ENCODE results near the gene POLE. TPM values are rescaled to one million over a fixed set of nuclear protein-coding genes. Genes with fewer than 3 reads are reported as not detected.
"Not testable (repeated sequence)": the region's sequence is repeated elsewhere in the genome, so short reads cannot be mapped to it uniquely, and the experiment has no call there.

The POLE gene
- total and polyA plus RNA-seq, 2 experiments from 2014 or later, result 19.3 to 46.1 TPM

GRCh38 chr12:132700212-132700822 is 13.2 kb upstream of the POLE start:
- no peaks in the 10 kb centered on the region for H3K27me3 ChIP-seq
- H3K4me1 ChIP-seq (ENCODE audit: low read depth), result no peaks in the 10 kb centered on the region
- peak in 1 of 2 donors; percentile 41 for DNase-seq (ENCODE audit: low read depth in 1 of 2, low spot score in 1 of 2)
- no peak overlapping the region for H3K4me3 ChIP-seq
- no peak overlapping the region for H3K27ac ChIP-seq
- no peak for TF ChIP-seq CTCF (IDR thresholded peaks at IDR 0.05; ENCODE audit: low read depth, low read length)
- no peaks in the 10 kb centered on the region for H3K9me3 ChIP-seq (ENCODE audit: low read depth)
- H3K36me3 ChIP-seq, result no peaks in the 10 kb centered on the region

- Histone ChIP-seq H3K36me3 (no peaks in the 10 kb centered on the region), H3K27me3 (no peaks in the 10 kb centered on the region), H3K9me3 (ENCODE audit: low read depth) (no peaks in the 10 kb centered on the region), H3K4me3 (no peak overlapping the region), H3K4me1 (ENCODE audit: low read depth) (no peaks in the 10 kb centered on the region), H3K27ac (no peak overlapping the region)
- DNase-seq (ENCODE audit: low read depth in 1 of 2, low spot score in 1 of 2), result no peak
- no peak for TF ChIP-seq CTCF (IDR thresholded peaks at IDR 0.05; ENCODE audit: low read depth, low read length)
Observed at GRCh38 chr12:132698341-132698740, 11.2 kb upstream of the POLE start.

DNA sequence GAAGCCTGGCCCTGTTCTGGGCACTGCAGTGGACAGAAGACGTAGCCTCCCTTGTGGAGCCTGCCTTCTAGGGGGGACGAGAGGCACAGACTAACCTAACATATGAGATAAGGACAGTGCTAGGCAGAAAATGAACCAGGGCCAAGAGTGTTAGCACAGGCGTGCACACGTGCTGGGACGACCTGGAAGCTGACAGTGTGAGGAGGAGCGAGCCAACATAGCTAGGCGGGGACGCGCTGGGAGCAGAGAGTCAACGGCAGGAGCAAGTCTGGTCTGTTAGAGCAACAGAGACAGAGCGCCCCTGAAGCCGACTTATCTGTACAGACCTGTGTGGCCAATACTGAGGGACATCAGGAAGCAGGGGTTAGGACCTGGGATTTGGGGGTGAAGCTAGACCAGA is 8.3 kb upstream of the POLE start:
- Histone ChIP-seq H3K27me3 (no peaks in the 10 kb centered on the region), H3K9me3 (ENCODE audit: low read depth) (no peaks in the 10 kb centered on the region), H3K27ac (no peak overlapping the region), H3K4me1 (ENCODE audit: low read depth) (no peaks in the 10 kb centered on the region), H3K4me3 (no peak overlapping the region), H3K36me3 (no peaks in the 10 kb centered on the region)
- no peak for TF ChIP-seq CTCF (IDR thresholded peaks at IDR 0.05; ENCODE audit: low read depth, low read length)
- no peak for DNase-seq (ENCODE audit: low read depth in 1 of 2, low spot score in 1 of 2)

DNA sequence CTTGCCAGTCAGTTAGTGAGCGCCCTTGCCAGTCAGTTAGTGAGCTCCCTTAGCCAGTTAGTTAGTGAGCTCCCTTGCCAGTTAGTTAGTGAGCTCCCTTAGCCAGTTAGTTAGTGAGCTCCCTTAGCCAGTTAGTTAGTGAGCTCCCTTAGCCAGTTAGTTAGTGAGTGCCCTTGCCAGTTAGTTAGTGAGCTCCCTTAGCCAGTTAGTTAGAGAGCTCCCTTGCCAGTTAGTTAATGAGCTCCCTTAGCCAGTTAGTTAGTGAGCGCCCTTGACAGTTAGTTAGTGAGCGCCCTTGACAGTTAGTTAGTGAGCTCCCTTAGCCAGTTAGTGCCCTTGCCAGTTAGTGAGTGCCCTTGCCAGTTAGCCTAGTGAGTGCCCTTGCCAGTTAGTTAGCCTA is 7.7 kb upstream of the POLE start:
- H3K36me3 ChIP-seq; H3K27ac ChIP-seq; DNase-seq (ENCODE audit: low read depth in 1 of 2, low spot score in 1 of 2); H3K27me3 ChIP-seq; H3K4me1 ChIP-seq (ENCODE audit: low read depth); H3K4me3 ChIP-seq; H3K9me3 ChIP-seq (ENCODE audit: low read depth): not testable (repeated sequence)

- H3K4me3 ChIP-seq; H3K27me3 ChIP-seq; H3K9me3 ChIP-seq (ENCODE audit: low read depth); H3K36me3 ChIP-seq; DNase-seq (ENCODE audit: low read depth in 1 of 2, low spot score in 1 of 2); H3K4me1 ChIP-seq (ENCODE audit: low read depth): not testable (repeated sequence)
- H3K27ac ChIP-seq, result peak overlapping the region; percentile 34
Observed at GRCh38 chr12:132692030-132692429, 4.9 kb upstream of the POLE start.

DNA sequence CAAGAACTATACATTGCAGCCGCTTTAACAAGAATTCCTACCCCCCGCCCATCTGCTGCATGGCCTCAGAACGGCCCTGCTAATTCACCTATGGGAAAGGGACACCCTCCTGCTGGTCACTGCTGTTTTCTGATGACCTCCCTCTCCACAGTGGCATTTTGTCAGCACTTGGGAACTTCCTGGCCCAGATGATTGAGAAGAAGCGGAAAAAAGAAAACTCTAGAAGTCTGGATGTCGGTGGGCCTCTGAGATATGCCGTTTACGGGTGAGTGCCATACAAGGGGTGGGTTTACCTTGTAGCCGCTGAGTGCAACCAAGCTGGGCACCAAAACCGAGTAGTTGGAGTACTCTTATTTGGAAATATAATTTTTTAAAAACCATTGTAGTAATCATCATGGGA is 3.0 kb upstream of the POLE start:
- Histone ChIP-seq H3K9me3 (ENCODE audit: low read depth) (no peaks in the 10 kb centered on the region), H3K36me3 (no peaks in the 10 kb centered on the region), H3K4me3 (no peak overlapping the region), H3K27me3 (peaks cover 8% of the 10 kb centered on the region), H3K4me1 (ENCODE audit: low read depth) (peaks cover 7% of the 10 kb centered on the region), H3K27ac (no peak overlapping the region)
- DNase-seq (ENCODE audit: low read depth in 1 of 2, low spot score in 1 of 2), result no peak
- TF ChIP-seq CTCF (IDR thresholded peaks at IDR 0.05; ENCODE audit: low read depth, low read length), result no peak

DNA sequence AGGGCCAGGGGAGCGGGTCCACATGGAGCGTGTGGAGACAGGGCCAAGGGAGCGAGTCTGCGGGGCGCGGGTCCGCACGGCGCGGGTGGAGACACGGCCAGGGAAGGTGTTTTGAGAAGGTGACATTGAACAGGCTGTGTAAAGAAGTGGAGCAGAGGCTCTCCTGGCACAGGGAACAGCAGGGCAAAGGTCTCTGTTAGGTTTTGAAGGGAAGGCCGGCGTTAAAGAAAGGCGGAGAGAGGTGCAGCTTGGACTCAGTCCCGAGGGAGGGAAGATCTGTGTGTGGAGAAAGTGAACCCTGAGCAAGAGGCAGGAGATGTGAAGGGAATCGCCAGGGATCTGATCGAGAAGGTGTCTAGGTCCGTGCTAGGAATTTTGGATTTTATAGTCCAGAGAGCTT is 2.1 kb upstream of the POLE start:
- peaks cover 8% of the 10 kb centered on the region for H3K27me3 ChIP-seq
- H3K4me1 ChIP-seq (ENCODE audit: low read depth), result peaks cover 7% of the 10 kb centered on the region
- no peak overlapping the region for H3K27ac ChIP-seq
- no peaks in the 10 kb centered on the region for H3K9me3 ChIP-seq (ENCODE audit: low read depth)
- DNase-seq (ENCODE audit: low read depth in 1 of 2, low spot score in 1 of 2), result no peak
- no peak for TF ChIP-seq CTCF (IDR thresholded peaks at IDR 0.05; ENCODE audit: low read depth, low read length)
- peak overlapping the region; percentile 11 for H3K4me3 ChIP-seq
- no peaks in the 10 kb centered on the region for H3K36me3 ChIP-seq

Data from cardiac muscle cell (in vitro differentiated cells and primary cell).